GM12873 (cell line): ENCODE results near the gene OR10J5.

Experiments
- TF ChIP-seq, protein P1 (sequence below): IDR thresholded peaks from 2 replicates; pipeline ENCODE4 v1.5.1; 2012; ENCODE audit warnings: low read depth, mild to moderate bottlenecking, moderate library complexity, low read length, control low read depth; ENCODE audit not compliant: insufficient read depth; ENCODE audit errors: missing control alignments

OR10J5 gene

DNA sequence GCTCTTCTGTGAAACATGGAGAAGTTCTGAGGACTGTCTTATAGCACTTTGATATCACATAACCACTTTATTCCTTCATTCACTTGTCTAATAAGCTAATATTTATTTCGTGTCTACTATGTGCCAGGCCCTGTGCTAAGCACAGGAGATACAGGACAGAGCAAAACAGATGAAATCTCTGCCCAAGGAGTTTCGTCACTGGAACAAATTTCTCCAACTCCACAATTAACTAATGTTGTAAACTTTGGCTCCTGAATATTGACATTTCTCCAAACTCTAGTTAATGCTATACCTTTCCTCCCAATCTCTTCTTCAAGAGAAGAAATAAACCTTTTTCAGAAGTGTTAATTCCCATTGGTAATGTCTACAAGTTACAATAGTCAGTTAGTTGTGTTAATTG lies 24.8 kb upstream of the OR10J5 start:
- TF ChIP-seq, protein P1, sequence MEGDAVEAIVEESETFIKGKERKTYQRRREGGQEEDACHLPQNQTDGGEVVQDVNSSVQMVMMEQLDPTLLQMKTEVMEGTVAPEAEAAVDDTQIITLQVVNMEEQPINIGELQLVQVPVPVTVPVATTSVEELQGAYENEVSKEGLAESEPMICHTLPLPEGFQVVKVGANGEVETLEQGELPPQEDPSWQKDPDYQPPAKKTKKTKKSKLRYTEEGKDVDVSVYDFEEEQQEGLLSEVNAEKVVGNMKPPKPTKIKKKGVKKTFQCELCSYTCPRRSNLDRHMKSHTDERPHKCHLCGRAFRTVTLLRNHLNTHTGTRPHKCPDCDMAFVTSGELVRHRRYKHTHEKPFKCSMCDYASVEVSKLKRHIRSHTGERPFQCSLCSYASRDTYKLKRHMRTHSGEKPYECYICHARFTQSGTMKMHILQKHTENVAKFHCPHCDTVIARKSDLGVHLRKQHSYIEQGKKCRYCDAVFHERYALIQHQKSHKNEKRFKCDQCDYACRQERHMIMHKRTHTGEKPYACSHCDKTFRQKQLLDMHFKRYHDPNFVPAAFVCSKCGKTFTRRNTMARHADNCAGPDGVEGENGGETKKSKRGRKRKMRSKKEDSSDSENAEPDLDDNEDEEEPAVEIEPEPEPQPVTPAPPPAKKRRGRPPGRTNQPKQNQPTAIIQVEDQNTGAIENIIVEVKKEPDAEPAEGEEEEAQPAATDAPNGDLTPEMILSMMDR: no peak

DNA sequence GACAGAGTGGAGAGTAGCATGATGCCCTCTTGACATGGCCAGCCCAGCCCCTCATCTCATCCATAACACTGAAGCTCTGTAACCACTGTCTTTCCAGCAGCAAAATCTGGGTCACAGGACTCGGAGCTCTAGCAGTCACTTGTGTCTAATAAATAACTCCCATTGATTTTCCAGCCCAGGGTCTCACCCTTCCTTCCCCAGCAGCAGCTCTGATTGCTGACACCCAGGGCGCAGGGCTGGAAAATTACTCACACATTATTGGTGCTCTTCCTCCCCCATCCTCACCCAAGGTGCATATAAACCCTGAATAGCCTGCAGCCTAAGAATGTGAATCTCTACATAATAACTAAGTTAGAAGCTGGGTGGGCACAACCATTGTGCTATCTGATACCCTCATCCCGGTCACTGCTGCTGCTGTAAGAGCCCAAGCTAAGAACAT lies 21.1 kb upstream of the OR10J5 start:
- TF ChIP-seq, protein P1: no peak

DNA sequence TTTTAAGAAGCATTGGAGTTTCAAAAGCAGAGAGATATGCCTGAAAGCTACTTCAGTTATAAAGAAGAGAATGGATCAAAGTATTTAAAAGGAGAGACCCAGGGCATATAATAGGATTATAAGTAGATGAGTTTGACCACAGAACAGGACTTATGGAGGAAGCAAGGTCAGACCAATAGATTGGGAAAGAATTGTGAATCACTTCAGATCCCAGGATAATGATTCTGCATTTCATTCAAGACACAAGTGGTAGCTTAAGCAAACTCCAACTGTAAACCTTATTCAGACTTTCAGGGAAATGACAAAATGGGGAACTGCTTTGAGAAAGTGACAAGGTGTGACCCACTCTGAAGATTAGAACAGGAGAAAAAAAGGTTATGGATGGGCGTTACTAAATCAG lies 18.9 kb upstream of the OR10J5 start:
- TF ChIP-seq, protein P1: no peak

DNA sequence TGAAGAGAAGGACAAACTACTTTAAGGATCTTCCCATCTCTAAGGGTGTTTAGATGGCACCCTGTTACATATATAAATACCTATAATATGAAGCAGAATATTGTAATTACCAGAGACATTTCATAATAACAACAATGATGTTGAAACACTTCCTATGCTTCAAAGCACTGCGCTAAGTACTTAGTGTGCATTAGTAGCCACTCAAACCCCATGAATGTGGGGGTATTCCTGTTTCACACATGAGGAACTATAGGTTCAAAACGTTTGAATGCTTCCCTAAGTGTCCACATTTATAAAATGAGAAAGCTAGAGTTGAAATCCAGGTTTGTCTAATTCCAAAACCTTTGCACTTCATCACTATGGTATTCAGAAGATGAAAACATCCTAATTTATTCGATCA lies 18.5 kb upstream of the OR10J5 start:
- TF ChIP-seq, protein P1: no peak

GRCh38 chr1:159548126-159548525 lies 12.3 kb upstream of the OR10J5 start:
- TF ChIP-seq, protein P1: no peak

GRCh38 chr1:159532922-159533321 lies 2.9 kb downstream of the OR10J5 start:
- TF ChIP-seq, protein P1: no peak

GRCh38 chr1:159510229-159510541 lies 25.6 kb downstream of the OR10J5 start:
- TF ChIP-seq, protein P1: no peak
